B cell (primary cell): ENCODE measurements around the gene CXCL5. TPM values are rescaled to one million over a fixed set of nuclear protein-coding genes. Genes with fewer than 3 reads are reported as not detected.

Source experiments
- ATAC-seq: fragments of 200-7000 bp; cut with Tn5 transposase; one replicate; pipeline ENCODE4 v1.10.0; 2021; ENCODE audit warnings: low read depth, mild to moderate bottlenecking, moderate number of reproducible peaks, moderate library complexity
- CTCF ChIA-PET: fragments of 350-600 bp; sonication (Branson Sonifier 250); formaldehyde crosslinking; loops from one replicate; lab custom pipeline; 2021; ENCODE audit warnings: antibody characterized with exemption, inconsistent platforms; lab: Charles Lee
- POLR2A ChIA-PET: fragments of 350-600 bp; sonication (Branson Sonifier 250); formaldehyde crosslinking; loops from one replicate; lab custom pipeline; 2021; ENCODE audit warnings: antibody characterized with exemption; lab: Charles Lee
- DNase-seq: peaks from one replicate; pipeline ENCODE4 v3.0.0; 2013
- H2AFZ ChIP-seq: 2 replicates; pipeline ENCODE4 v1.6.1; 2012; ENCODE audit warnings: mild to moderate bottlenecking, low read depth, low read length; ENCODE audit not compliant: insufficient read depth, poor library complexity, severe bottlenecking
- H3K27ac ChIP-seq, 2 donors: 1 replicate in 1 of 2; 2 replicates in 1 of 2; pipeline ENCODE4 v1.5.1; 2012 to 2013; ENCODE audit warnings: low read length in 2 of 2, mild to moderate bottlenecking in 2 of 2, moderate library complexity in 1 of 2
- H3K27me3 ChIP-seq, 4 experiments: fragments of 200-600 bp in 1 of 4; sonication (generic) in 1 of 4; replicated peaks in 1 of 4; 1 replicate in 2 of 4; 2 replicates in 2 of 4; pipeline versions ENCODE4 v1.6.1 to v1.7.0; 2013 to 2016; ENCODE audit warnings: low read length in 3 of 4, mild to moderate bottlenecking in 2 of 4, mixed read lengths in 1 of 4, moderate library complexity in 1 of 4; ENCODE audit not compliant: insufficient read depth in 4 of 4, control insufficient read depth in 3 of 4; ENCODE audit errors: control extremely low read depth in 1 of 4
- H3K36me3 ChIP-seq, 2 experiments: replicated peaks in 1 of 2; 1 replicate in 1 of 2; 2 replicates in 1 of 2; pipeline versions ENCODE4 v1.6.1 to v1.7.1; 2013; ENCODE audit warnings: low read length in 1 of 2; ENCODE audit not compliant: insufficient read depth in 2 of 2, control insufficient read depth in 1 of 2; ENCODE audit errors: control extremely low read depth in 1 of 2, extremely low read depth in 1 of 2
- H3K4me1 ChIP-seq, 2 donors: fragments of 200-600 bp in 1 of 2; sonication (generic) in 1 of 2; 1 replicate in 1 of 2; 2 replicates in 1 of 2; pipeline versions ENCODE4 v1.5.1 to v1.6.1; 2013 to 2017; ENCODE audit warnings: low read length in 2 of 2; ENCODE audit not compliant: control insufficient read depth in 2 of 2, insufficient read depth in 2 of 2
- H3K4me2 ChIP-seq: replicated peaks from 2 replicates; pipeline ENCODE3; 2012; ENCODE audit warnings: mild to moderate bottlenecking, low read depth, low read length; ENCODE audit not compliant: poor library complexity, severe bottlenecking
- H3K4me3 ChIP-seq, 5 experiments: fragments of 200-600 bp in 1 of 5; sonication (generic) in 1 of 5; 1 replicate in 3 of 5; 2 replicates in 2 of 5; pipeline versions ENCODE4 v1.5.1 to v1.7.0; 2011 to 2016; ENCODE audit warnings: low read length in 4 of 5, mild to moderate bottlenecking in 4 of 5, low read depth in 2 of 5, control low read depth in 1 of 5, moderate library complexity in 1 of 5; ENCODE audit not compliant: insufficient read depth in 1 of 5; ENCODE audit errors: control extremely low read depth in 1 of 5, extremely low read depth in 1 of 5
- H3K79me2 ChIP-seq: fragments of 200-600 bp; sonication (generic); one replicate; pipeline ENCODE4 v1.6.0; 2016; ENCODE audit warnings: low read length; ENCODE audit not compliant: control insufficient read depth, insufficient read depth
- H3K9ac ChIP-seq: fragments of 200-600 bp; sonication (generic); 2 replicates; pipeline ENCODE4 v1.6.1; 2017; ENCODE audit warnings: mild to moderate bottlenecking, low read length, moderate library complexity
- H3K9me3 ChIP-seq, 3 donors: one replicate each; pipeline versions ENCODE4 v1.6.1 to v1.7.1; 2013; ENCODE audit warnings: low read length in 2 of 3; ENCODE audit not compliant: control insufficient read depth in 2 of 3, insufficient read depth in 1 of 3; ENCODE audit errors: control extremely low read depth in 1 of 3
- H4K20me1 ChIP-seq: 2 replicates; pipeline ENCODE4 v1.6.0; 2012; ENCODE audit warnings: mild to moderate bottlenecking, low read length; ENCODE audit not compliant: insufficient read depth, control insufficient read depth, poor library complexity, severe bottlenecking
- H3K27ac Mint-ChIP-seq: one replicate; pipeline ENCODE4 v1.8.0; 2021; ENCODE audit warnings: mixed read lengths
- H3K27me3 Mint-ChIP-seq: one replicate; pipeline ENCODE4 v1.8.0; 2021; ENCODE audit warnings: mixed read lengths
- H3K4me1 Mint-ChIP-seq: one replicate; pipeline ENCODE4 v1.8.0; 2021; ENCODE audit warnings: mixed read lengths
- H3K4me3 Mint-ChIP-seq: one replicate; pipeline ENCODE4 v1.8.0; 2021; ENCODE audit warnings: mixed read lengths
- H3K9me3 Mint-ChIP-seq: one replicate; pipeline ENCODE4 v1.8.0; 2022; ENCODE audit warnings: mixed read lengths; ENCODE audit not compliant: insufficient read depth
- CTCF ChIP-seq: fragments of 200-600 bp; IDR thresholded peaks from one replicate; pipeline ENCODE4 v1.8.0; 2022; ENCODE audit warnings: antibody characterized with exemption, mild to moderate bottlenecking
- EZH2 ChIP-seq: IDR thresholded peaks from 2 replicates; pipeline ENCODE4 v1.6.1; 2012; ENCODE audit warnings: borderline replicate concordance, low read depth, mild to moderate bottlenecking, moderate library complexity, low read length; ENCODE audit not compliant: insufficient read depth, poor library complexity, severe bottlenecking
- WGBS: methylation state at CpG from one replicate; pipeline ENCODE4 v1.1.5; 2013; ENCODE audit warnings: missing lambda C conversion rate; ENCODE audit not compliant: insufficient coverage; 5-methylcytosine and 5-hydroxymethylcytosine counted together
- intact Hi-C: fragments of 100-400 bp; cut with micrococcal nuclease; formaldehyde crosslinking; loops from one replicate; pipeline ENCODE4 v1.10.0; 2022
- polyA plus RNA-seq: library from polyadenylated mRNA; depleted of rRNA; stranded (reverse); fragments of >200 nt; gene quantifications from 2 replicates; pipeline ENCODE4 v1.2.3, GENCODE V29; 2012
- total RNA-seq, 2 donors: library from RNA; stranded (reverse); fragments of 120-200 nt in 1 of 2; gene quantifications; 1 replicate in 1 of 2; 2 replicates in 1 of 2; pipeline versions ENCODE4 v1.2.3 to v1.2.4, GENCODE V29; 2013 to 2022

CXCL5 gene
- total and polyA plus RNA-seq, 2 donors (not counting 1 experiment from before 2014, with no cell fraction given) = not detected

- ChIA-PET CTCF (no interaction called here), POLR2A (no interaction called here)
- no peaks in the 10 kb centered on the region for H3K27me3 Mint-ChIP-seq
- H3K4me3 Mint-ChIP-seq = no peak overlapping the region
- no CpG with 5 or more reads among the region's 9 CpGs for WGBS
- Histone ChIP-seq H3K27ac (no peak overlapping the region), H4K20me1 (no peaks in the 10 kb centered on the region), H3K27me3 (peaks cover 0 to 2% (median 0%) of the 10 kb centered on the region in 4 experiments), H3K79me2 (no peaks in the 10 kb centered on the region), H3K4me1 (no peaks in the 10 kb centered on the region), H3K4me3 (no peak overlapping the region), H2AFZ (no peak overlapping the region), H3K36me3 (no peaks in the 10 kb centered on the region), H3K4me2 (no peak overlapping the region), H3K9ac (no peak overlapping the region), H3K9me3 (no peaks in the 10 kb centered on the region)
- H3K4me1 Mint-ChIP-seq = no peaks in the 10 kb centered on the region
- ATAC-seq = no peak
- no peak for TF ChIP-seq EZH2
- intact Hi-C loops = no loop called here
- DNase-seq = no peak
- no peak overlapping the region for H3K27ac Mint-ChIP-seq
- no peaks in the 10 kb centered on the region for H3K9me3 Mint-ChIP-seq
Measured at GRCh38 chr4:73990988-73991741, 7.3 kb downstream of the CXCL5 start.

- POLR2A ChIA-PET = no interaction called here
Measured at GRCh38 chr4:73989928-73990327, 8.5 kb downstream of the CXCL5 start.

More at GRCh38 chr4:73989928-73990327, 8.5 kb downstream of the CXCL5 start:
- H3K27me3 ChIP-seq = no peaks in the 10 kb centered on the region
- H3K27me3 Mint-ChIP-seq = no peaks in the 10 kb centered on the region
- H3K4me2 ChIP-seq = no peak overlapping the region
- DNase-seq (no peak), ATAC-seq (no peak)
- WGBS = no CpG with 5 or more reads among the region's 5 CpGs
- no peak overlapping the region for H3K4me3 Mint-ChIP-seq
- no peaks in the 10 kb centered on the region for H3K4me1 ChIP-seq
- no peak overlapping the region for H2AFZ ChIP-seq
- no peak overlapping the region for H3K27ac ChIP-seq
- CTCF ChIA-PET = no interaction called here
- no peak overlapping the region for H3K27ac Mint-ChIP-seq
- no peak overlapping the region for H3K4me3 ChIP-seq
- H3K9me3 Mint-ChIP-seq = no peaks in the 10 kb centered on the region
- TF ChIP-seq CTCF = no peak
- TF ChIP-seq EZH2 = no peak
- intact Hi-C loops = no loop called here
- H3K9me3 ChIP-seq = no peaks in the 10 kb centered on the region
- no peak overlapping the region for H3K9ac ChIP-seq
- H3K4me1 Mint-ChIP-seq = no peaks in the 10 kb centered on the region
- H3K36me3 ChIP-seq = no peaks in the 10 kb centered on the region
- no peaks in the 10 kb centered on the region for H4K20me1 ChIP-seq
- H3K79me2 ChIP-seq = no peaks in the 10 kb centered on the region
